ENCODE measurements around the gene UTP4. TPM values are rescaled to one million over a fixed set of nuclear protein-coding genes. Genes with fewer than 3 reads are reported as not detected.

UTP4 gene
- total and polyA plus RNA-seq, 2 of the 8 experiments (the other 6 are each of a cell fraction or from before 2014, with no cell fraction given) = 101 to 118 TPM

DNA sequence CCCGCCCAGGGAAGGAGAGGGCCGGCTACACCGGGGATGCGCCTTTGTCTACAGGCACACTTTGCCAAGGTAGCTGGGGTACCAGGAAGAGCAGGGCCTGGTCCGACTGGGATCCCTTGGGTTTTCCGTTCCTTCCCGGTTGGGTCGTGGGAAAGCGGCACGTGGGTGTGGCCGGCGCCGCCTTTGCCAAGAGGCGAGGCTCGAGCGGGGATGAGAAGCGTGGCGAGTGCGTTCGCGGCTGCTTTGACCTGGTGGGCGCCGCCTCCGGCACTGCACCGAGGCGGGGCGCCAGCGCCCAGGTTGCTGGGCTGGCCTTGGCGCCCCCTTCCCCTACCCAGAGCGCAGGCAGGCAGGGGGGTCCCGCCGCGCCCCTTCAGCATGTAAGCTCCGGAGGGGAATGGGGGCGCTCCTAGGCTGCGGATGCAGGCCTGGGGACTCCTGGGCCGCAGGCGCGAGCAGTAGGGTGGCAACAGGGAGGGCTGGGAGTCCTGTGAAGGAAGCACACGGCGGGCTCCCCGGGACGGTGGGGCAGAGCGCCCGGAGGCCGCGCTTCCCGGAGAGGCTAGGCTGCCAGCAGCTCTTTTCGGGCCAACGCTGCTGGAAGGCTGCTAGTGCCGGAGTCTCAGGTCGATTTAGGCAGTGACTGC lies 25.0 kb upstream of the UTP4 start:
- Histone ChIP-seq H2BK20ac (ENCODE audit: low read length) (peak overlapping the region; percentile 93; the same call in 1 of the 2 replicates), H3K9ac (replicated peaks in 1 of 4; ENCODE audit: extremely low read depth in 1 of 4, low read depth in 3 of 4, low read length in 3 of 4) (peak overlapping the region; percentile 53 to 65 (median 61)), H4K5ac (ENCODE audit: insufficient read length, low read depth, low read length) (peak overlapping the region; percentile 28), H2BK12ac (ENCODE audit: low read depth, low read length) (peak overlapping the region; percentile 98; the same call in 1 of the 2 replicates), H3K4ac (replicated peaks; ENCODE audit: insufficient read length, low read depth, low read length) (peak overlapping the region; percentile 96), H3K27me3 (replicated peaks in 1 of 4; ENCODE audit: control insufficient read depth in 3 of 4, extremely low read depth in 1 of 4, insufficient read depth in 3 of 4, low read length in 3 of 4) (no peaks in the 10 kb centered on the region; a peak in 1 of 7 replicates), H2BK5ac (ENCODE audit: low read depth, low read length) (peak overlapping the region; percentile 93), H2AK5ac (ENCODE audit: low read depth, low read length) (no peak overlapping the region; the same call in 1 of the 2 replicates), H3K4me3 (ENCODE audit: extremely low read depth in 1 of 4, insufficient read depth in 2 of 4, low read depth in 3 of 4, low read length in 4 of 4) (peak overlapping the region; percentile 60 to 82 (median 75)), H3K36me3 (ENCODE audit: control insufficient read depth in 2 of 4, insufficient read depth in 4 of 4, low read length in 3 of 4) (peaks cover 5 to 28% (median 20%) of the 10 kb centered on the region in 4 experiments; a peak in 7 of 8 replicates), H3K18ac (ENCODE audit: extremely low read depth, low read length) (peak overlapping the region; percentile 97), H2AFZ (ENCODE audit: low read length) (no peak overlapping the region), H3K56ac (replicated peaks; ENCODE audit: insufficient read length, low read depth, low read length) (no peak overlapping the region), H3K23me2 (ENCODE audit: low read depth, low read length) (peaks cover 25% of the 10 kb centered on the region), H3K79me2 (ENCODE audit: control insufficient read depth in 1 of 2, insufficient read depth in 2 of 2, low read length in 2 of 2) (peaks cover 11 to 47% of the 10 kb centered on the region in 2 experiments; a peak in 3 of 4 replicates), H4K91ac (replicated peaks; ENCODE audit: insufficient read length, low read length) (peak overlapping the region; percentile 90), H3K27ac (ENCODE audit: low read depth, low read length) (no peak overlapping the region; the same call in 1 of the 2 replicates), H2BK15ac (ENCODE audit: low read length) (peak overlapping the region; percentile 88; the same call in 1 of the 2 replicates), H4K8ac (ENCODE audit: extremely low read depth, insufficient read depth, low read length) (peak overlapping the region; percentile 39), H2BK120ac (replicated peaks; ENCODE audit: low read depth, low read length) (peak overlapping the region; percentile 24), H3K23ac (ENCODE audit: insufficient read length) (no peak overlapping the region), H3K9me3 (ENCODE audit: insufficient read depth in 2 of 2, low read depth in 1 of 2, low read length in 1 of 2) (no peaks in the 10 kb centered on the region), H3K4me2 (ENCODE audit: insufficient read depth in 1 of 2, low read depth in 2 of 2, low read length in 2 of 2) (peak overlapping the region; percentile 92 to 98), H4K20me1 (replicated peaks in 1 of 2; ENCODE audit: control insufficient read depth in 1 of 2, insufficient read depth in 2 of 2, low read length in 2 of 2) (peaks cover 4 to 9% of the 10 kb centered on the region in 2 experiments), H3K79me1 (ENCODE audit: low read depth, low read length) (peaks cover 19% of the 10 kb centered on the region), H3K14ac (ENCODE audit: insufficient read length) (peak overlapping the region; percentile 5), H3K4me1 (replicated peaks in 1 of 4; ENCODE audit: control insufficient read depth in 3 of 4, insufficient read depth in 4 of 4, low read length in 3 of 4) (peaks cover 10 to 27% (median 15%) of the 10 kb centered on the region in 4 experiments)
- 2% methylated on average over 39 of the region's 52 CpGs; no CpG with 5 or more reads in 1 of the 2 experiments for WGBS, 2 experiments (ENCODE audit: extremely low coverage in 1 of 2, insufficient coverage in 1 of 2, insufficient read length in 1 of 2, insufficient replicate concordance in 2 of 2, low coverage in 1 of 2, low lambda C conversion rate in 2 of 2, missing lambda C conversion rate in 1 of 2)
- no peak for FAIRE-seq
- peak in 1 of 2 experiments; percentile 76 for DNase-seq (ENCODE audit: low read depth in 1 of 2, low spot score in 2 of 2)
- POLR2A ChIA-PET (ENCODE audit: partially characterized antibody) = interaction anchor here (0.6 to 6.1 kb wide), 22 partner anchors 8 to 577 kb away, joined by 3 to 38 read pairs (median 5); partner anchors contain the start of genes CHTF8 and UTP4
- CTCF ChIA-PET (ENCODE audit: partially characterized antibody) = interaction anchor here (0.5 to 10.6 kb wide), 17 partner anchors 7 to 204 kb away, joined by 3 to 174 read pairs (median 6); partner anchors contain the start of gene UTP4
- TF ChIP-seq KDM1A (IDR thresholded peaks at IDR 0.05; ENCODE audit: borderline replicate concordance, low read length) = no peak
- TF ChIP-seq TAF1 (IDR thresholded peaks at IDR 0.05; ENCODE audit: low read depth, low read length) = 0 out of 2 replicates have a peak, but pooled peaks have one; percentile 17
- no peak for TF ChIP-seq CEBPB (IDR thresholded peaks at IDR 0.05; ENCODE audit: low read depth, low read length)
- no peak for TF ChIP-seq RFX5 (IDR thresholded peaks at IDR 0.05; ENCODE audit: borderline replicate concordance, low read depth, low read length)
- TF ChIP-seq, protein P1, sequence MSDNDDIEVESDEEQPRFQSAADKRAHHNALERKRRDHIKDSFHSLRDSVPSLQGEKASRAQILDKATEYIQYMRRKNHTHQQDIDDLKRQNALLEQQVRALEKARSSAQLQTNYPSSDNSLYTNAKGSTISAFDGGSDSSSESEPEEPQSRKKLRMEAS (IDR thresholded peaks at IDR 0.05) = peak; percentile 83
- TF ChIP-seq ASH2L (IDR thresholded peaks at IDR 0.05; ENCODE audit: low read length) = peak; percentile 32
- TF ChIP-seq SIX5 (IDR thresholded peaks at IDR 0.05; ENCODE audit: low read depth, low read length) = no peak
- no peak for TF ChIP-seq KDM5A (IDR thresholded peaks at IDR 0.05; ENCODE audit: low read length)
- TF ChIP-seq EZH2 (IDR thresholded peaks at IDR 0.05; ENCODE audit: low read depth, low read length, severe bottlenecking) = no peak
- no peak for TF ChIP-seq JUND (IDR thresholded peaks at IDR 0.05; ENCODE audit: low read length)
- peak; percentile 3 for TF ChIP-seq SAP30 (IDR thresholded peaks at IDR 0.05; ENCODE audit: insufficient read depth, insufficient replicate concordance, low read length)

Measured in H1 (cell line).